Regular cardiac myocyte (primary cell): ENCODE results near the gene EMC7. TPM values are rescaled to one million over a fixed set of nuclear protein-coding genes. Genes with fewer than 3 reads are reported as not detected.

ENCODE experiments used
- total RNA-seq: library from RNA; depleted of rRNA; stranded (reverse); fragments of >200 nt; gene quantifications from 2 replicates; pipeline ENCODE4 v1.2.3, GENCODE V29; 2014

The EMC7 gene
- 41.7 and 102 TPM in 2 replicates for total RNA-seq

DNA sequence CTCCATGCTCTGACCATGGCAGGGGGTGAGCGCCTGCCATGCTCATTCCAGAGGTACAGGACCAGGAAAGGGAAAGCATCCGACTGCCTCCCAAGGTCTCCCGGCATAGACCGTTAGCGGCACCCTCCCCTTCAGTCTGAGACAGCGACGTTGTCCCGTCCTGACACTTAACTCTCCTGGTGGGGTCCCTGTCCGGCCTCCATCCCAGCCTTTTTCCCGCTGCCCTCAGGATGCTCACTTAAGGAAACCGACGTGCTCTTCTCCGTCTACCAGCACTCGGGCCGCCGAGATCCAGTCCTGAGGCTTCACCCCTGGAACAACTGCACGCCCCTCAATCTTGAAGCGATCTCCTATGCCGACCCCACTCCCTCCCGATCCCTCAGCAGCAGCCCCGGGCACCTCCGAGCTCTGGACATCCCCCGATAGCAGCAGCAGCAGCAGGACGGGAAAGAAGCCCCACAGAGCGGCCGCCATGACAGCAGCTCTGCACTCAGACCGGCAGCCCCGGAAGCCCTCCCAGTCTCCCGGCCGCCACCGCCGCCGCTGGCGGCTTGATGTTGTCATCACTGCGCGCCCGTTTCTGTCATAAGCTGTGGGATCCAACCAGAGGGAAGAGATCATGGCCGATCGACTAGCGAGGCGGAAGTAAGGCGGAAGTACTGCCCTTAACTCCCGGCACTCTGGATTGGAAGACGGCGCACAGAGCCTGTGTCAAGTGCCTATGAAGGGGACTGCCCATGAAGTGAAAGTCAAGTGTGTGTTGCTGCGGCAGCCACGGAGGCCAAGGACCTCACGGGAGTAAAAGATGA, at the start of gene EMC7, which contains the start of gene PGBD4:
Gene EMC7, minus strand, starts transcription at position 497 of the 809 bp plus-strand sequence. Its CDS starts 23 bp downstream, at position 474.
Gene PGBD4, plus strand, starts transcription at position 718 of the 809 bp plus-strand sequence. CDS start 449 bp downstream, outside the sequence.

DNA sequence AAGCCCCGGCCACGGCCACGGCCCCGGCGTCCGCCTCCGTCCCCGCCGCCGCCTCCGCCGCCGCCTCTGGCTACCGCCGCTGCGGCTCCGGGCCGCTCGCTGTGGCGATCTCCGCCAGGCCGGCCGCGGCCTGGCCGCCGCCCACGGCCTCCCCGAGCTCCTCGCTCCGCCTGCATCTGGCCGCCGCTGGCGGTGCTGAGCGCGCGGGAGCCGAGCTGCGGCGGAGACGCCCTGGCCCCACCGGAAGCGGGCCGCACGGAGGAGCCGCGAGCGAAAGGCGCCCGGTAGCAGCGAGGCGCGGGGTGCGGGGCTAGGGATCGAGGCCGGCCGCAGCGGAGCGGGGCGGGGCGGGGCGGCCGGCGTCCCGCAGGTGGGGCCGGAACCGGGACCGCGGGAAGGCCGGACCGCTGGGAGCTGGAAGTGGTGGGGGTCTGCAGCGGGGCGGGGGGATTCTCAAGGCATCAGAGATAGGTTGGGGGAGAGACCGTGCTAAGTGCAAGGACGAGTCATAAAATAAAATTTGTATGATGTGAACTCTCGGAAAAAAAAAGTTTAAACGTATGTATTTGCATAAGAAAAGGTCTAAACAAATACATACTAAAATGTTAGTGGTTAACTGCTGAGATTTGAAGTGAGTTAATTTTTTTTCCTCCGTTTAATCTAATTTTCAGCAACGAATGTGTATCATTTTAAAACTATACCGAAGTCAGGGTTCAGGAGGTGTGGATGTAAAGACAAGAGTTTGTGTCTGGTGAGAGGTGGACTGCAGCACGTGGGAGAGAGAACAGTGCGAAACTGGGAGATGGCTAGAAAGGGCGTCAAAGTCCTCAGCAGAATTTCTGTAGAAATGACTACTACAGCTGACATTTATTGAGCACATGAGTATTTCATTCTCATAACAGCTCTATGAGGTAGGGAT, 62.5 kb downstream of the EMC7 start, which contains the start of gene AVEN:
Gene AVEN, minus strand, starts transcription at position 334 of the 919 bp plus-strand sequence. Its CDS starts 158 bp downstream, at position 176.

Other genes starting within 250 kb of the EMC7 start
- not detected in 2 replicates for gene CHRM5, start 133.4 kb downstream of the EMC7 start, total RNA-seq
- gene AVEN, start 62.7 kb downstream of the EMC7 start, total RNA-seq: 46.8 and 47.4 TPM in 2 replicates
- gene PGBD4, start 221 bp upstream of the EMC7 start, total RNA-seq: 1.9 and 2.5 TPM in 2 replicates
- 44.9 and 47.1 TPM in 2 replicates for gene KATNBL1, start 108.2 kb upstream of the EMC7 start, total RNA-seq
- 181 and 230 TPM in 2 replicates for gene EMC4, start 123.2 kb upstream of the EMC7 start, total RNA-seq
- 13.8 and 24.2 TPM in 2 replicates for gene SLC12A6, start 235.9 kb upstream of the EMC7 start, total RNA-seq
- gene NOP10, start 241.3 kb upstream of the EMC7 start, total RNA-seq: 166 and 266 TPM in 2 replicates
- not detected in 2 replicates for gene NUTM1, start 241.5 kb upstream of the EMC7 start, total RNA-seq